ENCODE results near the gene NTRK3. TPM values are rescaled to one million over a fixed set of nuclear protein-coding genes. Genes with fewer than 3 reads are reported as not detected.
"Not testable (repeated sequence)": the region's sequence is repeated elsewhere in the genome, so short reads cannot be mapped to it uniquely, and the experiment has no call there.

Gene NTRK3
- total RNA-seq, 1 donor from 2014 or later, result 0.37 TPM

DNA sequence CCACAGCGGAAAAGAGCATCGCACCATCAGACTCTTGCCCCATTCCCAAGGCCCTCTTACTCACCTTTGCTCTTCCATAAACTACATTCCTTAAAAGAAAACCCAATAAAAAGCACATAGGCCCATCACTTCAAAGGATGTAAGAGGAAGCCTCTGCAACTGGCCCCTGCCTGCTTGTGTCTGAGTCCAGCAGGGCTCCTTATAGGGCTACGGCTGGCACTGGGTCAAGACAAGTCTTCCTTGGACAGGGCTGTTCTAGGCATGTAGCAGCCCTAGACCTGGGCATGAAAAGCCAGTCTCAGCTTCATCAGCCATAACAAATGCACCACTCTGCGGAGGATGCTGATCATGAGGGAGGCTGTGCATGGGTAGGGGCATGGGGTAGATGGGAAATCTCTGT is 218.3 kb downstream of the NTRK3 start:
- no peaks in the 10 kb centered on the region for H3K36me3 Mint-ChIP-seq (ENCODE audit: low read depth)
- no peaks in the 10 kb centered on the region for H3K9me3 Mint-ChIP-seq
- no peak for DNase-seq
- no peak overlapping the region for H3K27ac Mint-ChIP-seq
- H3K4me3 Mint-ChIP-seq, result no peak overlapping the region
- peaks cover 16% of the 10 kb centered on the region for H3K27me3 Mint-ChIP-seq
- peaks cover 3% of the 10 kb centered on the region for H3K4me1 Mint-ChIP-seq
- intact Hi-C loops (cut with micrococcal nuclease), result no loop called here

DNA sequence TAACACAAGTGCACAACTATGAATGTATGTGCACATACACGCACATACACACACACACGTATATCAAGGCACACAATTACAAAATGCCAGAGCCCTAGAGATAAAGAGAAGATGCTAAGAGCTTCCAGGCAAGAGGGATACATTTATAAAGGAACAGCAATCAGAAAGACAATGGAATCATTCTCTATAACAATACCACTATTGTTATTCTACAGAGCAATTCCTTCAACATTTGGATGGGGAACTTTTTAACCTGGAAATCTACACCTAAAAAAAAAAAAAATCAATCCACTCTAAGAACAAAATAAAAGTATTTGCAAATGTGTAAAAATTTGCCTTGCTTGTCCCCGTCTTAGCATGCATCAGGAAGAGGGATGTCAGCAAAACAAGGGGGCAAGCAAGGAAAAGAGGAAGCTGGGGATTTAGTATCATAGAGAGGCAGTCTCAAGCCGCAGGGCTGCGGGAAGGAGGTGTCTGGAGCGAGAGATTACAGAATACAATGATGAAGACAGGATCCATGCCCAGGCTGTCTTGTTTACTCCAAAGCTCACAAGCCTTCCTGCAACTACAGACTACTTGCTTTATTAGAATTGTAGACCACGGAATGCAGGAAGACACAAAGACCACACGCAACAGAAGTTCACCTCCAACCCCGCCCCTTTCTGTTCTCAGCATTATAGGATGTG is 220.2 kb downstream of the NTRK3 start:
- intact Hi-C loops (cut with micrococcal nuclease), result no loop called here
- no peaks in the 10 kb centered on the region for H3K9me3 Mint-ChIP-seq

DNA sequence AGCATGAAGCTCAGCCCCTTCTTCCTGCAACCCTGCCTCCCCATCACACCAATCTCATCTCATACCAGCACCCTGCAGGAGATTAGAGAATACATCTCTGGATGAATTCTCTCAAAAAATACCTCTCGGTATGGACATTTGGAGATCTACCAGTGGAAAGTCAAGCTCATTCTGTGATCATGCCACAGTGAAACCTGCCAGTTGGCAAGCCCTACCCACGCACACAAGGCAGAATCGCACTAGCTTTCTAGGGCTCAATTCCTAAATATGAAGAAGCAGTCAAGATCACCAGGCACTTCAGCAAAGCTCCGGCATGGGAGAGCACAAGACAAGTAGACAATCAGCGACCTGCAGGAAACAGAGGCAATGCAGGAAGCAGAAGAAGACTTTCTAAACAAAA is 221.2 kb downstream of the NTRK3 start:
- Mint-ChIP-seq H3K4me1 (peaks cover 3% of the 10 kb centered on the region), H3K27ac (no peak overlapping the region), H3K36me3 (ENCODE audit: low read depth) (no peaks in the 10 kb centered on the region), H3K27me3 (peaks cover 16% of the 10 kb centered on the region), H3K9me3 (no peaks in the 10 kb centered on the region), H3K4me3 (no peak overlapping the region)
- intact Hi-C loops (cut with micrococcal nuclease), result no loop called here
- DNase-seq, result no peak

More for the DNA sequence above, 220.2 kb downstream of the NTRK3 start:
- Mint-ChIP-seq H3K4me3 (no peak overlapping the region), H3K36me3 (ENCODE audit: low read depth) (no peaks in the 10 kb centered on the region), H3K27ac (no peak overlapping the region), H3K4me1 (peaks cover 3% of the 10 kb centered on the region), H3K27me3 (peaks cover 16% of the 10 kb centered on the region)
- DNase-seq, result no peak

DNA sequence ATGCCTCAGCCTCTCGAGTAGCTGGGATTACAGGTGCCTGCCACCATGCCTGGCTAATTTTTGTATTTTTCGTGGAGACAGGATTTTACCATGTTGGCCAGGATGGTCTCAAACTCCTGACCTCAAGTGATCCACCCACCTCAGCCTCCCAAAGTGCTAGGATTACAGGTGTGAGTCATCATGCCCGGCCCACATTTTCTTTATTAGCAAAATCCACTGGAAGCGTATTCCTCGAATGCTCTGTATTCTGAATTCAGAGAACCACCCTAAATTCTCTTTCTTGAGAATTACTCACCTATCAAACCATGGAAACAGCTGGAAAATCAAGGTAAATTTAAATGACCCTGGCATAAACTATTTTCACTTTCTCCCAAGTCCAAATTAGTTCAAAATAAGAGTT is 223.1 kb downstream of the NTRK3 start:
- H3K4me3 Mint-ChIP-seq; H3K4me1 Mint-ChIP-seq; H3K27ac Mint-ChIP-seq; H3K36me3 Mint-ChIP-seq (ENCODE audit: low read depth); intact Hi-C loops (cut with micrococcal nuclease); DNase-seq; H3K9me3 Mint-ChIP-seq: not testable (repeated sequence)
- peaks cover 16% of the 10 kb centered on the region for H3K27me3 Mint-ChIP-seq

DNA sequence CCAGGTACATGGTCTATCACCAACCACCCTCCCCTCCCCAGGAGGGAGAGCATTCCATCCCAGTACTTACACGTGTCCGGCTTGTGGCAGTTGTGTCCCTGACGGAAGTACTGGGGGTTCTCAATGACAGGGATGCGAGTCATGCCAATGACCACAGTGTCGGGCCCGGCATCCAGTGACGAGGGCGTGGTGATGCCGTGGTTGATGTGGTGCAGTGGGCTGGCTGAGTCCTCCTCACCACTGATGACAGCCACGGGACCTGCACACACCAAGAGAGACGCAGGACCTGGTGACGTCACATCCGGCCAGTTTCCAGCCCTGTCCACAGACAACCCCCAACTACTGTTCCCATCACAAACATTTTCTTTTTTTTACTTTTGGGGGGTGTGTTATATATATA is 223.8 kb downstream of the NTRK3 start:
- Mint-ChIP-seq H3K9me3 (no peaks in the 10 kb centered on the region), H3K4me3 (no peak overlapping the region), H3K27me3 (peaks cover 16% of the 10 kb centered on the region), H3K27ac (no peak overlapping the region), H3K4me1 (peaks cover 3% of the 10 kb centered on the region), H3K36me3 (ENCODE audit: low read depth) (no peaks in the 10 kb centered on the region)
- intact Hi-C loops (cut with micrococcal nuclease), result no loop called here
- DNase-seq, result no peak

DNA sequence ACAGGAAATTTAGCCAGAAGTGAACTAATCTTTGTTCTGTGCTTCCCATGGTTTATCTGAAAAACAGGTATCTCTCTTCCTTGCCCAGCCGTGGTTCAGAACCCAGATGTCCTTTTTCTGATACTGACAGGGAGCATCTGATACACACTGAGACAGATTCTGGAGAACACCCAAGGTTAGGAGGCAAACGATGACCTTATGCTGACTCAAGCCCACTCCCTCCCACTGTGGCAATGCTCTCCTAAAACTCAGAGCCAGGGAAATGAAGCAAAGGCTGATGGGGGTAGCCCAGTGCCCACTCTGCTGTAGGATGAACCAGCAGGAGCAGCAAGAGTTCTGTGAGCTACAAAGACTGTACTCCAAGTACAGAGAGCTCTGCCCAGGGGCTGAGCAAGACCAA is 225.1 kb downstream of the NTRK3 start:
- Mint-ChIP-seq H3K27ac (no peak overlapping the region), H3K9me3 (no peaks in the 10 kb centered on the region), H3K4me3 (no peak overlapping the region), H3K36me3 (ENCODE audit: low read depth) (no peaks in the 10 kb centered on the region), H3K4me1 (peaks cover under 1% of the 10 kb centered on the region), H3K27me3 (peaks cover 11% of the 10 kb centered on the region)
- DNase-seq, result no peak
- intact Hi-C loops (cut with micrococcal nuclease), result no loop called here

DNA sequence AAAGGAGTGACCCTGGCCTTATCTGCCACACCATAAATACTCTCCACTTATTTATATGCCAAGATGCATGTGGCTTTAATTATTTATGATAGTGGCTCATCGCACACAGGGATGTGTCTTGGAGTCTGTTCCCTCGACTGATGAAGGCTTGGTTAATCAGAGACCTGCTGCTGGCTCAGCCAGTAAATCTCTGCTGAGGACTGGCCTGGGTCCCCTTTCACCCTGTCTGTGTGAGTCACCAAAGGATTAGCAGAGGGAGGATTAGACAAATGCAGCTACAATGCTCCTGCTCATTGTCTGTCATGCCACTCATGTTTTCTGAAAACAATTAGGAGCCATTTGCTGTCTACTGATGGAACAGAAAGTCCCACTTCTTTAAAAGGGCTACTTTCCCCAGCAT is 226.8 kb downstream of the NTRK3 start:
- H3K27ac Mint-ChIP-seq, result no peak overlapping the region
- no peaks in the 10 kb centered on the region for H3K9me3 Mint-ChIP-seq
- H3K4me1 Mint-ChIP-seq, result no peaks in the 10 kb centered on the region
- no peak for DNase-seq
- H3K36me3 Mint-ChIP-seq (ENCODE audit: low read depth), result no peaks in the 10 kb centered on the region
- intact Hi-C loops (cut with micrococcal nuclease), result no loop called here
- no peaks in the 10 kb centered on the region for H3K27me3 Mint-ChIP-seq
- H3K4me3 Mint-ChIP-seq, result no peak overlapping the region

DNA sequence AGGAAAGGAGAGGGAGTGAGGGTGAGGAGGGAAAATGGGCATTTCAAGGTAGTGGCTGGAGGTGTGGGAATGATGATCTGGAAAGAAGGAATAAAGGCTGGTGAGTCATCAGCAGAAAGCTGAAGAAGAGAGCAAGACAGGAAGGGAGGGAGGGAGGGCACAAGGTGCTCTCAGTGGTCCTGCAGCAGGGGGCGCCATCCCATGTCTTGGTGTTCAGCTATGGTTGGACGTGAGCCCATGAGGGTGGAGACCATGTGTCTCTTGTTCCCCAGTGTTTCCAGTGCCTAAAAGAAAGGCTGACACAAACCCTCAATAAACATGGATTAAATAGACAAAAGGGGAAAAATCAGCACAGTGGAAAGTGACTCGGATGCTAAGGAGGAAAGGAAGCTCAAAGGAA is 228.5 kb downstream of the NTRK3 start:
- Mint-ChIP-seq H3K27me3 (no peaks in the 10 kb centered on the region), H3K27ac (no peak overlapping the region), H3K4me3 (no peak overlapping the region), H3K36me3 (ENCODE audit: low read depth) (no peaks in the 10 kb centered on the region), H3K9me3 (no peaks in the 10 kb centered on the region), H3K4me1 (no peaks in the 10 kb centered on the region)
- intact Hi-C loops (cut with micrococcal nuclease), result no loop called here
- no peak for DNase-seq

DNA sequence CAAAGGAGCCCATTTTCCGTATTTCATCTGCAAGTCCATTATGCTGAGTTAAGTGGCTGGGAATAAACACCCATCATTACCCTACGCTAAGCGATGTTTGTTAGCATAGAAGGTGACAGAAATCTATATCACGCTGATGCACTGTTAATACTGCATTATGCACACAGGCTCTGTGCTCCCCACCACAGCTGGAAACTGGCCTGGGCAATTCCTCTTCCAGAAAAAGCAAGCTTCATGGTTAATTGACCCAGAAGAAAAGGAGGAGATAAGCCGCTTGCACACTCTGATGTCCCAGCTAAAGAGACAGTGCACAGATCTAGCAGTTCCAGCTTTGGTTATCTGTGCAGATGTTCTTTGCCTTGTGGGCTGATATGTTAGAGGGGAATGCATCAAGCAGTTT is 232.6 kb downstream of the NTRK3 start:
- H3K36me3 Mint-ChIP-seq (ENCODE audit: low read depth), result no peaks in the 10 kb centered on the region
- DNase-seq, result no peak
- no peaks in the 10 kb centered on the region for H3K4me1 Mint-ChIP-seq
- no peaks in the 10 kb centered on the region for H3K9me3 Mint-ChIP-seq
- intact Hi-C loops (cut with micrococcal nuclease), result no loop called here
- no peaks in the 10 kb centered on the region for H3K27me3 Mint-ChIP-seq
- no peak overlapping the region for H3K27ac Mint-ChIP-seq
- H3K4me3 Mint-ChIP-seq, result no peak overlapping the region

DNA sequence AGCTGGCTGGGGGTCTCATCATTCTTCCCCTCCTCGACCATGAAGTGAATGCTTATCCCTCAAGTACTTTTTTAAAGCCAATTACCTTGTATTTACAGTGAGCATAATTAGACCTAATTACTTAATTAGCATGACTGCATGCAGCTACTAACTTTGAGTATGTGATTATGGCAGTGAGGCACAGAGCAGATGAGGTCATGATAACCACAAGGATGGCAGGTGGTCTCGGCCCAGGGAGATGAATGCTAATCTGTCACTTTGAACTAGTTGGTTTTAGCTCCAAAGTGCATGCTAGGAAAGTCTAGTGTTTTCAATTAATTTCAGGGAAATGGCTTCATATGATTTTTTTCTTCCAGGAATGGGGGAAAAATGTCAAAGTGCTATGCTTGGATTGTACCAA is 233.8 kb downstream of the NTRK3 start:
- H3K27me3 Mint-ChIP-seq, result no peaks in the 10 kb centered on the region
- intact Hi-C loops (cut with micrococcal nuclease), result no loop called here
- no peaks in the 10 kb centered on the region for H3K4me1 Mint-ChIP-seq
- H3K36me3 Mint-ChIP-seq (ENCODE audit: low read depth), result no peaks in the 10 kb centered on the region
- DNase-seq, result no peak
- H3K9me3 Mint-ChIP-seq, result no peaks in the 10 kb centered on the region
- H3K4me3 Mint-ChIP-seq, result no peak overlapping the region
- no peak overlapping the region for H3K27ac Mint-ChIP-seq

DNA sequence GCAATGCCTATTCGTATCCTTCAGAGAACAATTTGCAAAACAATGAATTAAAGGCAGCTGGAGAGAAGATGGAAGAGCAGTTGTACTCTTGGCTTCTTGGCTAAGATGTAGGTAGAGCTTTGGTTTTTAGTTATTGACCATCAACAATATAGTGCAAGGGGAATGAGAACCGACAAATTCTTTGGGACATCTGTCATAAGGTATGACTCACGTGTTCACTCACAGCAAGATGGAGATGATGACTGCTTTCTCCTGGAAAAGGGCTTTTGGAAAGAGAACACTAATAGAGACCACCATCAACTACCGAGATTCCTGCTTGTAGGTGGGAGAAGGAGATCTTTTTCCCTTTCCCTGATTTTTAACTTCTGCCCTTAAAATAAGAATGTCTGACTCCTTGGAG is 234.9 kb downstream of the NTRK3 start:
- H3K27me3 Mint-ChIP-seq, result no peaks in the 10 kb centered on the region
- no peak overlapping the region for H3K27ac Mint-ChIP-seq
- intact Hi-C loops (cut with micrococcal nuclease), result no loop called here
- H3K4me1 Mint-ChIP-seq, result no peaks in the 10 kb centered on the region
- no peaks in the 10 kb centered on the region for H3K9me3 Mint-ChIP-seq
- DNase-seq, result no peak
- no peak overlapping the region for H3K4me3 Mint-ChIP-seq
- no peaks in the 10 kb centered on the region for H3K36me3 Mint-ChIP-seq (ENCODE audit: low read depth)

DNA sequence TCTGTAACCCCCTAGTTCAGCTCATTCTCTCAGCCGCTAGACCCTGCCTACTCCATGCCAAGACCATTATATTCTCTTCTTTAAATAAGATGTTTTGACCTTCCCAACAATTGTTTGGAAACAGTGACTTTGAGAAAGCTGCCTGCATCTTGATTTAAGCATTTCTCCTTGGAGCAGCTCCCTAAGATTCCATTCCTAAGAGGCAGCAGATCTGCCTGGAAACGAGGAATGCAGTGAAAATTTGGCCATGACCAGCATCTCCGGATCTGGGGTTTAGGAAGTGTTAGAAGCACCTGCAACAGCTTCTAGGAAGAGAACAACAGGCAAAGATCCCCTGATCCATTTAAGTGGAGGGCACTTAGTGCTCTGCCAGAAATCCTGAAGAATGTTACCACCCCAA is 235.7 kb downstream of the NTRK3 start:
- Mint-ChIP-seq H3K9me3 (no peaks in the 10 kb centered on the region), H3K27me3 (no peaks in the 10 kb centered on the region), H3K4me3 (no peak overlapping the region), H3K4me1 (no peaks in the 10 kb centered on the region), H3K36me3 (ENCODE audit: low read depth) (no peaks in the 10 kb centered on the region), H3K27ac (no peak overlapping the region)
- intact Hi-C loops (cut with micrococcal nuclease), result no loop called here
- no peak for DNase-seq

DNA sequence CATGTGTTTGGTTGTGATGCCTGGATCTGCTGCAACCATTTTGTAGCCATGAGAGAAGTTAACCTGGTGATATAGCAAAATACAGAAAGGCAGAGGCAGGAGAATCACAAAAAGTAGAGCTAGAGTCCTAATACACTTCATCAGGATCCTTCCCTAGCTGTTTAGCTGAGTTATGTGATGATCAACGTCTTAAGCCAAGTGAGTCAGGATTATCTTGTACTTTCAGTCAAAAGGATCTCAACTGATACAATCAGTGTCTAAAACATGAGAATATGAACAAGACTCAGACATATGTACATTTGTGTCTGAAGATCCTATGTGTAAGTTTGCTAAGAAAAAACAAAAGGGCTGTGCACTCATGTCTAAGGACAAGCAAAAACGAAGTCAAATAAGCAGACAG is 236.9 kb downstream of the NTRK3 start:
- no peak overlapping the region for H3K4me3 Mint-ChIP-seq
- intact Hi-C loops (cut with micrococcal nuclease), result no loop called here
- no peaks in the 10 kb centered on the region for H3K27me3 Mint-ChIP-seq
- no peak overlapping the region for H3K27ac Mint-ChIP-seq
- H3K9me3 Mint-ChIP-seq, result no peaks in the 10 kb centered on the region
- no peak for DNase-seq
- H3K4me1 Mint-ChIP-seq, result no peaks in the 10 kb centered on the region
- H3K36me3 Mint-ChIP-seq (ENCODE audit: low read depth), result no peaks in the 10 kb centered on the region

DNA sequence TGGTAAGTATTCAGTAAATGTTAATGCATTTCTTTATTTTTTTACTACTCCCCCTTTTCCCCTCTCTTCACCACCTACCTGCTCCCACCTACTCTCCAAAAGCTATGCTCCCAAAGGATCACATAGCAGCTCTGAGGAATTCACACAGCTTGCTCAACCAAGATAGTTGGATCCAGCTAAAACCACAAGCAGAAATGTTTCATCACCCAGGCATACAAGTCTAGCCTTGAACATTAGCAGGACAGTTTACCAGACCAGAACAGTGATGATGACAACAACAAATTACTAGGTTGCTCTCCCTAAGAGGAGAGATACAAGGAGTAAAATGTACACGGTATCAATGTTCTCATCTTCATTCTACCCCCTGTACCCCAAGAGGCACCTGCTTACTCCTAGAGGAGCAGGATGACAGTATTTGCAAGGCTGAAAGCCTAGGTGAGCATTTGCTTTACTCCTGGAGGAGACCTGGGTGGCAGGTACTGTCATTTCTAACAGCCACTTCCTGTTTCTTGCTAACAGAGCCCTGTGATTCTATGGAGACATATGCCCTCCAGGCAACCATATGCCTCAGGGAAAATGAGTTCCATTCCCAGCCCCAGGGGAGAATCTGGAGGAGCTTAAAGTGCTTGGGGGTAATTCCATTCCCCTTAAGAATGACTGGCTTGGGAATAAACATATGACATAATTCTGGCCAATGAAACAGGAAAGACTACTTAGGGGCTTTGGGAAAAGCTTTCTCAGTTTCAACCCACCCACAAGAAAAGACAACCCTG is 237.5 kb downstream of the NTRK3 start:
- no peak for DNase-seq
- Mint-ChIP-seq H3K27ac (no peak overlapping the region), H3K4me3 (no peak overlapping the region), H3K4me1 (no peaks in the 10 kb centered on the region), H3K27me3 (no peaks in the 10 kb centered on the region), H3K36me3 (ENCODE audit: low read depth) (no peaks in the 10 kb centered on the region), H3K9me3 (no peaks in the 10 kb centered on the region)
- intact Hi-C loops (cut with micrococcal nuclease), result no loop called here

DNA sequence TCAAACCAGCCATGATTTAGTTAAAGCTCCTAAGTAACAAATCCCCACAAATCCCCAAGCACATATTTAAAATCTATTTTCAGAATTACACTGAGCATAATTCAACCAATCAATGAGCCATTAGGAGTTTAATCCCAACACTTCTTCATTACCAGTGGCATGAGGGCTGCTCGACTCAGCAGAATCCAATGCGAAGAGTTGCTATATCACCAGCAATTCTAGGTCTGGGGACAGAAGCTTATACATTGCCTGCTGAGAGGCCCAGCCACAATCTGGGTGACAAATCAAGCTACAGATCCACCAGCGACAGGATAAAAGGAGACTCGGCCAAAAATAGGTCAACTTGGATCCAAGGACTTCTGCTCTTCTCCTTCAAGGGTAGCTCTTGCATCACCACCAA is 238.8 kb downstream of the NTRK3 start:
- no peak overlapping the region for H3K4me3 Mint-ChIP-seq
- no peaks in the 10 kb centered on the region for H3K36me3 Mint-ChIP-seq (ENCODE audit: low read depth)
- no peaks in the 10 kb centered on the region for H3K27me3 Mint-ChIP-seq
- no peak overlapping the region for H3K27ac Mint-ChIP-seq
- H3K4me1 Mint-ChIP-seq, result no peaks in the 10 kb centered on the region
- intact Hi-C loops (cut with micrococcal nuclease), result no loop called here
- no peaks in the 10 kb centered on the region for H3K9me3 Mint-ChIP-seq
- DNase-seq, result no peak

All from activated CD4-positive, alpha-beta T cell treated with anti-CD3 and anti-CD28 coated beads, Interleukin-2, amount 10 ng/mL, durations not matched to agents 24 days and 14 days (primary cell).